ENCODE measurements around the gene HNRNPA2B1.

DNA sequence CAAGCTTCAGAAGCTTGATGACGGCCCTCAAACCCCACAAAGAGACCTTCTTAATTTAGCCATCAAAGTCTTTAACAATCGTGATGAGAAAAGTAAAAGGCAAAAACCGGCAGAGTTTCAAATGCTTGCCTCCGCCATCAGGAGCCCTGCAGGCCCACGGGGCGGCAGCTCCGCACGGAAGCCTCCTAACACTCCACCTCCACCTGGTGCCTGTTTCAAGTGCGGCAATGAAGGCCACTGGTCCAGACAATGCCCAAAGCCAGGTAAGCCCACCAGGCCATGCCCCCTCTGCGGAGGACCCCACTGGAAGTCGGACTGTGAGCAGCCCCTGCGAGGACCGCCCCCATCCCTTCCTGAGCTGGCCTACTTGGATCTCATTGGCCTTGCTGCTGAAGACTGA, 44.6 kb upstream of the HNRNPA2B1 start:
- TF ChIP-seq, protein P1, sequence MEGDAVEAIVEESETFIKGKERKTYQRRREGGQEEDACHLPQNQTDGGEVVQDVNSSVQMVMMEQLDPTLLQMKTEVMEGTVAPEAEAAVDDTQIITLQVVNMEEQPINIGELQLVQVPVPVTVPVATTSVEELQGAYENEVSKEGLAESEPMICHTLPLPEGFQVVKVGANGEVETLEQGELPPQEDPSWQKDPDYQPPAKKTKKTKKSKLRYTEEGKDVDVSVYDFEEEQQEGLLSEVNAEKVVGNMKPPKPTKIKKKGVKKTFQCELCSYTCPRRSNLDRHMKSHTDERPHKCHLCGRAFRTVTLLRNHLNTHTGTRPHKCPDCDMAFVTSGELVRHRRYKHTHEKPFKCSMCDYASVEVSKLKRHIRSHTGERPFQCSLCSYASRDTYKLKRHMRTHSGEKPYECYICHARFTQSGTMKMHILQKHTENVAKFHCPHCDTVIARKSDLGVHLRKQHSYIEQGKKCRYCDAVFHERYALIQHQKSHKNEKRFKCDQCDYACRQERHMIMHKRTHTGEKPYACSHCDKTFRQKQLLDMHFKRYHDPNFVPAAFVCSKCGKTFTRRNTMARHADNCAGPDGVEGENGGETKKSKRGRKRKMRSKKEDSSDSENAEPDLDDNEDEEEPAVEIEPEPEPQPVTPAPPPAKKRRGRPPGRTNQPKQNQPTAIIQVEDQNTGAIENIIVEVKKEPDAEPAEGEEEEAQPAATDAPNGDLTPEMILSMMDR (IDR thresholded peaks at IDR 0.05) = no peak
- TF ChIP-seq POLR2A (IDR thresholded peaks at IDR 0.05) = no peak
